ENCODE measurements around the gene MAMLD1.
"Not testable (repeated sequence)": the region's sequence is repeated elsewhere in the genome, so short reads cannot be mapped to it uniquely, and the experiment has no call there.

MAMLD1 gene

GRCh38 chrX:150362599-150363481, at the start of gene MAMLD1:
Gene MAMLD1, plus strand, starts transcription at chrX:150363317. Its CDS starts 82,200 bp downstream, at chrX:150445517.
- DNase-seq (ENCODE audit: low spot score): peak; percentile 62

GRCh38 chrX:150313514-150313913, 49.6 kb upstream of the MAMLD1 start:
- DNase-seq (ENCODE audit: low spot score): no peak

- no peak for DNase-seq (ENCODE audit: low spot score)
These were observed 48.9 kb upstream of the MAMLD1 start for GRCh38 chrX:150314186-150314585.

- no peak for DNase-seq (ENCODE audit: low spot score)
These were observed 46.6 kb upstream of the MAMLD1 start for GRCh38 chrX:150316564-150316963.

- no peak for DNase-seq (ENCODE audit: low spot score)
These were observed 40.1 kb upstream of the MAMLD1 start for GRCh38 chrX:150323020-150323419.

GRCh38 chrX:150324035-150324728, 38.9 kb upstream of the MAMLD1 start:
- DNase-seq (ENCODE audit: low spot score): no peak

- DNase-seq (ENCODE audit: low spot score): no peak
These were observed 38.2 kb upstream of the MAMLD1 start for GRCh38 chrX:150324919-150325318.

GRCh38 chrX:150326541-150327247, 36.4 kb upstream of the MAMLD1 start:
- DNase-seq (ENCODE audit: low spot score): no peak

- DNase-seq (ENCODE audit: low spot score): no peak
These were observed 33.8 kb upstream of the MAMLD1 start for GRCh38 chrX:150329282-150329681.

GRCh38 chrX:150329868-150330267, 33.2 kb upstream of the MAMLD1 start:
- no peak for DNase-seq (ENCODE audit: low spot score)

GRCh38 chrX:150332023-150332422, 31.1 kb upstream of the MAMLD1 start:
- no peak for DNase-seq (ENCODE audit: low spot score)

GRCh38 chrX:150334100-150334499, 29.0 kb upstream of the MAMLD1 start:
- DNase-seq (ENCODE audit: low spot score): no peak

GRCh38 chrX:150334981-150335380, 28.1 kb upstream of the MAMLD1 start:
- DNase-seq (ENCODE audit: low spot score): no peak

GRCh38 chrX:150337026-150337425, 26.1 kb upstream of the MAMLD1 start:
- no peak for DNase-seq (ENCODE audit: low spot score)

GRCh38 chrX:150337536-150337935, 25.6 kb upstream of the MAMLD1 start:
- no peak for DNase-seq (ENCODE audit: low spot score)

- no peak for DNase-seq (ENCODE audit: low spot score)
These were observed 24.5 kb upstream of the MAMLD1 start for GRCh38 chrX:150338615-150339014.

GRCh38 chrX:150339736-150340135, 23.4 kb upstream of the MAMLD1 start:
- DNase-seq (ENCODE audit: low spot score): no peak

- not testable (repeated sequence) for DNase-seq (ENCODE audit: low spot score)
These were observed 22.8 kb upstream of the MAMLD1 start for GRCh38 chrX:150340326-150340725.

- DNase-seq (ENCODE audit: low spot score): no peak
These were observed 15.6 kb upstream of the MAMLD1 start for GRCh38 chrX:150347471-150347870.

GRCh38 chrX:150348365-150348764, 14.8 kb upstream of the MAMLD1 start:
- no peak for DNase-seq (ENCODE audit: low spot score)

- DNase-seq (ENCODE audit: low spot score): no peak
These were observed 11.0 kb upstream of the MAMLD1 start for GRCh38 chrX:150352114-150352513.

GRCh38 chrX:150352581-150352980, 10.5 kb upstream of the MAMLD1 start:
- no peak for DNase-seq (ENCODE audit: low spot score)

GRCh38 chrX:150355913-150356312, 7.2 kb upstream of the MAMLD1 start:
- DNase-seq (ENCODE audit: low spot score): no peak
